SK-N-SH (cell line): ENCODE results near the gene ADAMTS2. TPM values are rescaled to one million over a fixed set of nuclear protein-coding genes. Genes with fewer than 3 reads are reported as not detected.

ENCODE experiments used
- CTCF ChIA-PET: fragments of 300-600, 350-600 bp; formaldehyde crosslinking; extraction: SDS; loops from one replicate; lab custom pipeline; 2021; lab: Yijun Ruan, JAX
- POLR2A ChIA-PET: fragments of 350-600 bp; sonication (Branson Sonifier 250); formaldehyde crosslinking; extraction: SDS; loops from one replicate; lab custom pipeline; 2020; ENCODE audit warnings: antibody characterized with exemption, inconsistent platforms; lab: Yijun Ruan, JAX
- DNase-seq: peaks from one replicate; pipeline ENCODE4 v3.0.0; 2012
- H2AFZ ChIP-seq: fragments of 200-600 bp; sonication (generic); 2 replicates; pipeline ENCODE4 v1.8.1; 2016; ENCODE audit warnings: antibody characterized with exemption, mild to moderate bottlenecking, low read depth
- H3F3A ChIP-seq: fragments of 200-600 bp; sonication (generic); replicated peaks from 2 replicates; pipeline ENCODE3; 2016; ENCODE audit warnings: antibody characterized with exemption, mild to moderate bottlenecking; ENCODE audit not compliant: insufficient read depth
- H3K27ac ChIP-seq, 2 experiments: fragments of 200-500 bp in 1 of 2; fragments of 200-600 bp in 1 of 2; sonication (Bioruptor generic) in 1 of 2; sonication (generic), shearing (Covaris generic) in 1 of 2; 2 replicates each; pipeline versions ENCODE4 v1.5.1 to v1.6.1; 2014 to 2016; ENCODE audit warnings: low read depth in 2 of 2, inconsistent platforms in 1 of 2, low read length in 1 of 2, mild to moderate bottlenecking in 1 of 2, mixed read lengths in 1 of 2
- H3K27me3 ChIP-seq: fragments of 200-600 bp; sonication (generic), shearing (Covaris generic); 2 replicates; pipeline ENCODE4 v1.6.1; 2016; ENCODE audit warnings: mixed run types; ENCODE audit not compliant: insufficient read depth
- H3K36me3 ChIP-seq, 2 experiments: fragments of 200-500 bp in 1 of 2; fragments of 200-600 bp in 1 of 2; sonication (Bioruptor generic) in 1 of 2; sonication (generic) in 1 of 2; replicated peaks in 1 of 2; 2 replicates each; pipeline versions ENCODE3 to v1.5.1; 2014 to 2016; ENCODE audit warnings: low read length in 1 of 2, mild to moderate bottlenecking in 1 of 2; ENCODE audit not compliant: insufficient read depth in 2 of 2, control insufficient read depth in 1 of 2
- H3K4me1 ChIP-seq, 2 experiments: fragments of 200-500 bp in 1 of 2; fragments of 200-600 bp in 1 of 2; sonication (Bioruptor generic) in 1 of 2; sonication (generic), shearing (Covaris generic) in 1 of 2; 2 replicates each; pipeline versions ENCODE4 v1.5.1 to v1.6.1; 2014 to 2016; ENCODE audit warnings: low read depth in 1 of 2, low read length in 1 of 2, mixed run types in 1 of 2; ENCODE audit not compliant: insufficient read depth in 2 of 2, control insufficient read depth in 1 of 2
- H3K4me2 ChIP-seq: fragments of 200-600 bp; sonication (generic), shearing (Covaris generic); 2 replicates; pipeline ENCODE4 v1.6.1; 2017; ENCODE audit warnings: mixed run types
- H3K4me3 ChIP-seq, 2 experiments: fragments of 200-500 bp in 1 of 2; fragments of 200-600 bp in 1 of 2; sonication (Bioruptor generic) in 1 of 2; sonication (generic), shearing (Covaris generic) in 1 of 2; 2 replicates each; pipeline versions ENCODE4 v1.5.1 to v1.8.1; 2014 to 2016; ENCODE audit warnings: low read depth in 2 of 2, inconsistent platforms in 1 of 2, low read length in 1 of 2, mild to moderate bottlenecking in 1 of 2, mixed read lengths in 1 of 2, moderate library complexity in 1 of 2
- H3K79me2 ChIP-seq: fragments of 200-600 bp; sonication (generic); 2 replicates; pipeline ENCODE4 v1.8.1; 2017; ENCODE audit warnings: mild to moderate bottlenecking; ENCODE audit not compliant: insufficient read depth
- H3K9ac ChIP-seq: fragments of 200-600 bp; sonication (generic); 2 replicates; pipeline ENCODE4 v1.6.1; 2017; ENCODE audit warnings: mixed run types
- H3K9me2 ChIP-seq: fragments of 200-600 bp; sonication (generic); 2 replicates; pipeline ENCODE4 v1.6.1; 2017; ENCODE audit warnings: mixed run types
- H3K9me3 ChIP-seq: fragments of 200-600 bp; sonication (generic); 2 replicates; pipeline ENCODE4 v1.6.1; 2017; ENCODE audit warnings: mixed run types, mild to moderate bottlenecking, moderate library complexity
- H4K20me1 ChIP-seq: fragments of 200-600 bp; sonication (generic); 2 replicates; pipeline ENCODE4 v1.6.1; 2017; ENCODE audit warnings: mild to moderate bottlenecking, mixed run types; ENCODE audit not compliant: insufficient read depth
- EP300 ChIP-seq, 2 experiments: IDR thresholded peaks; 2 replicates each; pipeline versions ENCODE4 v1.4.0 to v1.6.1; 2012; ENCODE audit warnings: borderline replicate concordance in 1 of 2, low read depth in 1 of 2, low read length in 1 of 2
- EZH2phosphoT487 ChIP-seq: fragments of 200-600 bp; sonication (generic); IDR thresholded peaks from 2 replicates; pipeline ENCODE4 v1.6.1; 2017; ENCODE audit warnings: low read depth, mixed run types, mild to moderate bottlenecking, antibody characterized with exemption, moderate library complexity, borderline replicate concordance
- FOSL2 ChIP-seq: IDR thresholded peaks from 2 replicates; pipeline ENCODE4 v1.4.0; 2012; ENCODE audit warnings: low read depth, mild to moderate bottlenecking, moderate library complexity, borderline replicate concordance
- FOXM1 ChIP-seq: IDR thresholded peaks from 2 replicates; pipeline ENCODE4 v1.4.0; 2012; ENCODE audit warnings: low read depth, mild to moderate bottlenecking
- GABPA ChIP-seq: IDR thresholded peaks from 2 replicates; pipeline ENCODE4 v1.4.0; 2012; ENCODE audit warnings: low read depth, mild to moderate bottlenecking
- GATA2 ChIP-seq: sonication (generic); formaldehyde crosslinking; IDR thresholded peaks from 2 replicates; pipeline ENCODE4 v1.5.0; 2020; ENCODE audit warnings: mild to moderate bottlenecking, missing genetic modification reagents
- JUND ChIP-seq: IDR thresholded peaks from 2 replicates; pipeline ENCODE4 v1.4.0; 2012
- MAX ChIP-seq: IDR thresholded peaks from 2 replicates; pipeline ENCODE4 v1.4.0; 2012; ENCODE audit warnings: low read depth
- MEF2A ChIP-seq: IDR thresholded peaks from 2 replicates; pipeline ENCODE4 v1.4.0; 2012; ENCODE audit warnings: low read depth, borderline replicate concordance
- MXI1 ChIP-seq: IDR thresholded peaks from 2 replicates; pipeline ENCODE4 v1.6.1; 2012; ENCODE audit warnings: mild to moderate bottlenecking, low read depth, low read length, improper control_type of control experiment
- NRF1 ChIP-seq: IDR thresholded peaks from 2 replicates; pipeline ENCODE4 v1.6.1; 2012; ENCODE audit warnings: low read depth, mild to moderate bottlenecking, low read length
- POLR2AphosphoS5 ChIP-seq: IDR thresholded peaks from 2 replicates; pipeline ENCODE4 v1.6.1; 2012; ENCODE audit warnings: low read depth, low read length
- RAD21 ChIP-seq: IDR thresholded peaks from 2 replicates; pipeline ENCODE4 v1.6.1; 2012; ENCODE audit warnings: mild to moderate bottlenecking, low read length
- RFX5 ChIP-seq: IDR thresholded peaks from 2 replicates; pipeline ENCODE4 v1.6.1; 2012; ENCODE audit warnings: mild to moderate bottlenecking, improper control_type of control experiment, low read length
- SIN3A ChIP-seq: IDR thresholded peaks from 2 replicates; pipeline ENCODE4 v1.6.1; 2012; ENCODE audit warnings: low read depth, mild to moderate bottlenecking, low read length, moderate library complexity, borderline replicate concordance
- SMC3 ChIP-seq: IDR thresholded peaks from 2 replicates; pipeline ENCODE4 v1.6.1; 2012; ENCODE audit warnings: low read depth, low read length, improper control_type of control experiment
- TCF12 ChIP-seq: IDR thresholded peaks from 2 replicates; pipeline ENCODE4 v1.4.0; 2012
- TEAD4 ChIP-seq: IDR thresholded peaks from 2 replicates; pipeline ENCODE4 v1.4.0; 2012; ENCODE audit warnings: mild to moderate bottlenecking, borderline replicate concordance; ENCODE audit not compliant: insufficient read depth
- YY1 ChIP-seq: IDR thresholded peaks from 2 replicates; pipeline ENCODE4 v1.4.0; 2012; ENCODE audit warnings: low read depth, mild to moderate bottlenecking
- WGBS: methylation state at CpG from one replicate; pipeline ENCODE4 v1.1.6; 2017; ENCODE audit warnings: low lambda C conversion rate; 5-methylcytosine and 5-hydroxymethylcytosine counted together
- polyA plus RNA-seq, 3 experiments: library from polyadenylated mRNA; depleted of rRNA; stranded (reverse); fragments of >200 nt; gene quantifications; 2 replicates each; pipeline ENCODE4 v1.2.3, GENCODE V29; 2012
- TF ChIP-seq, protein P1 (sequence below): IDR thresholded peaks from 2 replicates; pipeline ENCODE4 v1.6.1; 2012; ENCODE audit warnings: mild to moderate bottlenecking, low read depth, low read length, moderate library complexity
- TF ChIP-seq, protein P2 (sequence below): fragments of 150-350 bp; IDR thresholded peaks from 2 replicates; pipeline ENCODE4 v1.6.1; 2017; ENCODE audit warnings: antibody characterized with exemption, low read length, low read depth, borderline replicate concordance

ADAMTS2 gene
- polyA plus RNA-seq, 1 of the 3 experiments (the other 2 are of a cell fraction): 0.12 TPM

- TF ChIP-seq GATA2 (CRISPR knock-in tag): no peak
- TF ChIP-seq TEAD4: no peak
These were observed 109.6 kb downstream of the ADAMTS2 start (continued) for GRCh38 chr5:179235416-179236400.

GRCh38 chr5:179234563-179235135 lies 110.6 kb downstream of the ADAMTS2 start:
- H3K36me3 ChIP-seq: no peaks in the 10 kb centered on the region
- no peaks in the 10 kb centered on the region for H4K20me1 ChIP-seq
- no peaks in the 10 kb centered on the region for H3K27me3 ChIP-seq
- no peak overlapping the region; a peak in 1 of 4 replicates for H3K27ac ChIP-seq
- no peaks in the 10 kb centered on the region for H3K9me3 ChIP-seq
- ChIA-PET POLR2A (no interaction called here), CTCF (interaction anchor here (1.1 to 2.0 kb wide), 6 partner anchors 21 to 259 kb away, joined by 3 to 8 read pairs (median 4); no protein-coding TSS in a partner anchor)
- no peak overlapping the region for H3K9ac ChIP-seq
- no peaks in the 10 kb centered on the region for H3K79me2 ChIP-seq
- TF ChIP-seq MXI1 (no peak), MAX (no peak), SIN3A (no peak), FOXM1 (no peak), YY1 (no peak), TEAD4 (no peak), TCF12 (no peak), RFX5 (no peak), SMC3 (no peak), EZH2phosphoT487 (no peak), GABPA (no peak), POLR2AphosphoS5 (no peak), NRF1 (no peak), FOSL2 (no peak), MEF2A (no peak), JUND (no peak), RAD21 (no peak), EP300 (IDR thresholded peaks at IDR 0.05; ENCODE audit: borderline replicate concordance in 1 of 2, low read depth in 1 of 2, low read length in 1 of 2) (no peak)
- TF ChIP-seq, protein P1, sequence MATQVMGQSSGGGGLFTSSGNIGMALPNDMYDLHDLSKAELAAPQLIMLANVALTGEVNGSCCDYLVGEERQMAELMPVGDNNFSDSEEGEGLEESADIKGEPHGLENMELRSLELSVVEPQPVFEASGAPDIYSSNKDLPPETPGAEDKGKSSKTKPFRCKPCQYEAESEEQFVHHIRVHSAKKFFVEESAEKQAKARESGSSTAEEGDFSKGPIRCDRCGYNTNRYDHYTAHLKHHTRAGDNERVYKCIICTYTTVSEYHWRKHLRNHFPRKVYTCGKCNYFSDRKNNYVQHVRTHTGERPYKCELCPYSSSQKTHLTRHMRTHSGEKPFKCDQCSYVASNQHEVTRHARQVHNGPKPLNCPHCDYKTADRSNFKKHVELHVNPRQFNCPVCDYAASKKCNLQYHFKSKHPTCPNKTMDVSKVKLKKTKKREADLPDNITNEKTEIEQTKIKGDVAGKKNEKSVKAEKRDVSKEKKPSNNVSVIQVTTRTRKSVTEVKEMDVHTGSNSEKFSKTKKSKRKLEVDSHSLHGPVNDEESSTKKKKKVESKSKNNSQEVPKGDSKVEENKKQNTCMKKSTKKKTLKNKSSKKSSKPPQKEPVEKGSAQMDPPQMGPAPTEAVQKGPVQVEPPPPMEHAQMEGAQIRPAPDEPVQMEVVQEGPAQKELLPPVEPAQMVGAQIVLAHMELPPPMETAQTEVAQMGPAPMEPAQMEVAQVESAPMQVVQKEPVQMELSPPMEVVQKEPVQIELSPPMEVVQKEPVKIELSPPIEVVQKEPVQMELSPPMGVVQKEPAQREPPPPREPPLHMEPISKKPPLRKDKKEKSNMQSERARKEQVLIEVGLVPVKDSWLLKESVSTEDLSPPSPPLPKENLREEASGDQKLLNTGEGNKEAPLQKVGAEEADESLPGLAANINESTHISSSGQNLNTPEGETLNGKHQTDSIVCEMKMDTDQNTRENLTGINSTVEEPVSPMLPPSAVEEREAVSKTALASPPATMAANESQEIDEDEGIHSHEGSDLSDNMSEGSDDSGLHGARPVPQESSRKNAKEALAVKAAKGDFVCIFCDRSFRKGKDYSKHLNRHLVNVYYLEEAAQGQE: no peak
- TF ChIP-seq, protein P2, sequence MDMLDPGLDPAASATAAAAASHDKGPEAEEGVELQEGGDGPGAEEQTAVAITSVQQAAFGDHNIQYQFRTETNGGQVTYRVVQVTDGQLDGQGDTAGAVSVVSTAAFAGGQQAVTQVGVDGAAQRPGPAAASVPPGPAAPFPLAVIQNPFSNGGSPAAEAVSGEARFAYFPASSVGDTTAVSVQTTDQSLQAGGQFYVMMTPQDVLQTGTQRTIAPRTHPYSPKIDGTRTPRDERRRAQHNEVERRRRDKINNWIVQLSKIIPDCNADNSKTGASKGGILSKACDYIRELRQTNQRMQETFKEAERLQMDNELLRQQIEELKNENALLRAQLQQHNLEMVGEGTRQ: no peak
- 45% methylated on average over 8 of the region's 12 CpGs for WGBS
- no peak for DNase-seq
- no peaks in the 10 kb centered on the region for H3F3A ChIP-seq
- no peak overlapping the region for H3K4me3 ChIP-seq
- no peak overlapping the region for H3K4me2 ChIP-seq
- peaks cover 0 to 42% of the 10 kb centered on the region in 2 experiments; a peak in 1 of 4 replicates for H3K4me1 ChIP-seq
- H3K9me2 ChIP-seq: no peaks in the 10 kb centered on the region
- H2AFZ ChIP-seq: no peak overlapping the region
